NB4 (cell line): ENCODE results near the gene CKAP4.
A peak's percentile ranks its signal among the peaks of the same experiment; 100 is the strongest.

ENCODE experiments used
- DNase-seq: peaks from one replicate; pipeline ENCODE4 v3.0.0; 2010; ENCODE audit warnings: low read depth
- H3K4me3 ChIP-seq: one replicate; pipeline ENCODE4 v1.5.1; 2011; ENCODE audit warnings: mild to moderate bottlenecking, low read depth, low read length, moderate library complexity
- CTCF ChIP-seq: IDR thresholded peaks from one replicate; pipeline ENCODE4 v1.5.1; 2012; ENCODE audit warnings: low read depth, low read length
- MYC ChIP-seq: IDR thresholded peaks from 2 replicates; pipeline ENCODE4 v1.6.1; 2011; ENCODE audit warnings: low read depth, low read length
- POLR2A ChIP-seq: IDR thresholded peaks from 2 replicates; pipeline ENCODE4 v1.6.1; 2011; ENCODE audit warnings: mild to moderate bottlenecking; ENCODE audit not compliant: insufficient read length; ENCODE audit errors: extremely low read depth
- TF ChIP-seq, protein P1 (sequence below): IDR thresholded peaks from 2 replicates; pipeline ENCODE4 v1.6.1; 2011; ENCODE audit warnings: low read depth, low read length

Gene CKAP4

DNA sequence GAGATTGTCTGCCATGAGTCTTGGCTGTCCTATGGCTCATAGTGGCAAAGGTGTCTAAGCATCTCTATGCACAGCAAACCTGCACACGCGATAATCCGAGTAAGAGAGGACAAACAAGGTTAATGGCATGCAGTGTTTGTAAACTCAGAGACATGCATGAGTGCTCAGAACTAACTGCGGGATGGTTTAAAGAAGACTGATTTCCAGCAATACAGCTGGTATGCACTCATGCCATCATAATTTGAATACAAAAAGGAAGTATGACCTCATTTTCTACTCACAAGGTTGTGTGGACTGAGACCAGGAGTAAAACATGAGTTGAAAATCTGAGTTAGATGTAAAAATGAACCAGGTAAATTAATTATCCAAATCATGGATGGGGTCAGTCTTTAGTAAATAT, 38.2 kb upstream of the CKAP4 start:
- no peak for TF ChIP-seq CTCF
- TF ChIP-seq MYC, result no peak
- TF ChIP-seq, protein P1, sequence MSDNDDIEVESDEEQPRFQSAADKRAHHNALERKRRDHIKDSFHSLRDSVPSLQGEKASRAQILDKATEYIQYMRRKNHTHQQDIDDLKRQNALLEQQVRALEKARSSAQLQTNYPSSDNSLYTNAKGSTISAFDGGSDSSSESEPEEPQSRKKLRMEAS, result no peak
- no peak for TF ChIP-seq POLR2A
- H3K4me3 ChIP-seq, result no peak overlapping the region
- DNase-seq, result no peak

GRCh38 chr12:106284358-106285105, 36.7 kb upstream of the CKAP4 start:
- TF ChIP-seq POLR2A, result no peak
- no peak for TF ChIP-seq CTCF
- TF ChIP-seq MYC, result no peak
- TF ChIP-seq, protein P1, result no peak
- no peak overlapping the region for H3K4me3 ChIP-seq
- DNase-seq, result no peak

DNA sequence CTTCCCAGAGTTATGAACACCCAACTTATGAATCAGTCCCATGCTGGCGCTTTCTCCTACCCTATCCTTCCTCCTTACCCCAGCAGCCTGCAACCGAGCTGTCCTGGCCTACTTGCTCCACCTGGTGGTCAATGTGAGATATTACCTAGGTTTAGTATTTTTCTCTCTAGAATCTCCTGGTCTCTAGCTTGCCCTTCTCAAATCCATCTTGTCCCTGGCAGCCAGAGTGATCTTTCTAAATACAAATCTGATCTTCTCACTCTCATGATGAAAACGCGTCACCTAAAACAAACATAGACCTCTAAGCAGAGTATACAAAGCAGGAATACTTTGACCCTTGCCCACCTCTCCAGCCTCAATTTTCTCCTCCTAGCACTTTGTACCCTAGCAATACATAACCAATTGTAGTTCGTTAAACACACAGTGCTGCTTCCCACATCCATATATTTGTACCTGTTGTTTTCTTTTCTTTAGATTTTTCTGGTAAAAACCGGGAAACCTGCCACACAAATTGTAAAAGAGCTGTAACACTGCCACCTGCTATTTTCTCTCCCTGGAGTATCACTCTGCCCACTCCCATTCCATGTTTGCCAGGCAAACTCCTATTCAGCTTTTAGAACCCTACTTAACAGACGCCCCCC, 34.8 kb upstream of the CKAP4 start:
- TF ChIP-seq MYC (no peak), CTCF (peak; percentile 79)
- no peak overlapping the region for H3K4me3 ChIP-seq
- peak; percentile 69 for DNase-seq

DNA sequence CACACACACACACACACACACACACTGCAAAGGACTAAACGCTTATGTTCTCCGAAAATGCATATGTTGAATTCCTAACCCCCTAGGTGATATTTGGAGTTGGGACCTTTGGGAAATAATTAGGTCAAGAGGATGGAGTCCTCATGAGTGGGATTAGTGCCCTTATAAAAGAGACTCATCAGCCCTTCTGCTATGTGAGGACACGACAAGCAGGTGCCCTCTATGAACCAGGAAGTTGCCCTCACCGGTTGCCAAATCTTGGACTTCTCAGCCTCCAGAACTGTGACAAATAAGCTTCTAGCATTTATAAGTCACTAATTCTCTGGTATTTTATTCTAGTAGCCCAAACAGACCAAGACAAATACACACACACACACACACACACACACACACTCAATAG, 34.0 kb upstream of the CKAP4 start:
- TF ChIP-seq CTCF, result no peak
- DNase-seq, result no peak
- no peak overlapping the region for H3K4me3 ChIP-seq

DNA sequence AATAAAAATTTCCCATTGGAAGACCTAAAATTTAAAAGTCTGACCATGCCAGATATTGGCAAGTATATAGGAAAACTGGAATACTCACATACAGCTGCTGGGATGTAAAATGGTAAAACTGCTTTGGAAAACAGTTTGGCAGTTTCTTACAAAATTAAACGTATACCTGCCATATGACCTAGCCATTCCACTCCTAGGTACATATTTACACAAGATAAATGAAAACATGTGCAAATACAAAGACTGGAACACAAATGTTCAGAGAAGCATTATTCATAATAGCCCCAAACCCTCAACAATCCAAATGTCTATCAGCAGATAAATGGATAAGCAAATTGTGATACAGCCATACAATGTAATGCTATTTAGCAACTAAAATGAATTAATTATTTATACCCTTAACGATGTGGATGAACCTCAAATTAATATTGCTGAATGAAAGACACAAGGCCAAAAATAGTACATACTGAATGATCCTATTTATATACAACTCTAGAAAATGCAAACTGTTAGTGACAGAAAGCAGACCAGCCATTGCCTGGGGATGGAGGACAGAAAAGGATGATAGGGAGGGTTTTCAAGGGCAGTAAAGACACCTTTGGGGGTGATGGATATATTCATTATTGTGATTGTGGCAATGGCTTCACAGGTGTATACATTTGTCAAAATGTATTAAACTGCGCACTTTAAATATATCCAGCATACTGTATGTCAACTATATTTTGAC, 33.4 kb upstream of the CKAP4 start:
- no peak for DNase-seq
- no peak for TF ChIP-seq POLR2A
- no peak for TF ChIP-seq CTCF
- TF ChIP-seq, protein P1, result no peak
- TF ChIP-seq MYC, result no peak
- no peak overlapping the region for H3K4me3 ChIP-seq

DNA sequence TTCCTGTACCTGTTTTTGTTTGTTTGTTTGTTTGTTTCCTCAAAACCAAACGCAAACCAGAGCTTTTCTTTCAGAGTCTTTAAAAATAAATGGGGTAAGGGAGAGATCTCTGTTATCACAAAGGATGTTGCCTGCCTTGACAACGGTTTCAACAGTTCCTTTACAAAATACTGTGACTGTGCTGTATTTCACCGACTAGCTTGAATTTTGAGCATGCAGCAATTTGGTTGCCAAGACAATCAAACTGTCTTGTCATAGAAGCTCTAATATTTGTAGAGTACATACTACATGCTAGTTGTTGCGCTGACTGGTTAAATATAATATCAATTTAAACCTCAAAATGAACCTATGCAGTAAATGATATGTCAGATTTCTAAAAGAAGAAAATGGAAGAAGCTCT, 32.3 kb upstream of the CKAP4 start:
- TF ChIP-seq POLR2A, result no peak
- no peak for TF ChIP-seq CTCF
- TF ChIP-seq MYC, result no peak
- TF ChIP-seq, protein P1, result no peak
- DNase-seq, result no peak
- no peak overlapping the region for H3K4me3 ChIP-seq
